LHCN-M2 (cell line): ENCODE results near the gene NPEPL1. TPM values are rescaled to one million over a fixed set of nuclear protein-coding genes. Genes with fewer than 3 reads are reported as not detected.
A peak's percentile ranks its signal among the peaks of the same experiment; 100 is the strongest.

ENCODE experiments used
- DNase-seq: peaks from one replicate; pipeline ENCODE4 v3.0.0-alpha.2; 2012; ENCODE audit warnings: low read depth
- total RNA-seq: library from RNA; depleted of rRNA; stranded (reverse); fragments of >200 nt; gene quantifications from 2 replicates; pipeline ENCODE4 v1.2.3, GENCODE V29; 2014

NPEPL1 gene
- total RNA-seq, 1 experiment from 2014 or later = 29.9 TPM

- no peak for DNase-seq
These were observed 34.6 kb upstream of the NPEPL1 start for GRCh38 chr20:58657986-58658385.

- no peak for DNase-seq
These were observed 33.8 kb upstream of the NPEPL1 start for GRCh38 chr20:58658760-58659159.

- DNase-seq = no peak
These were observed 32.8 kb upstream of the NPEPL1 start for GRCh38 chr20:58659841-58660240.

GRCh38 chr20:58660855-58661597 is 31.6 kb upstream of the NPEPL1 start:
- no peak for DNase-seq

- no peak for DNase-seq
These were observed 30.8 kb upstream of the NPEPL1 start for GRCh38 chr20:58661598-58662473.

- no peak for DNase-seq
These were observed 28.3 kb upstream of the NPEPL1 start for GRCh38 chr20:58664331-58664730.

- DNase-seq = peak; percentile 18
These were observed 27.7 kb upstream of the NPEPL1 start for GRCh38 chr20:58664883-58665282.

GRCh38 chr20:58665606-58666005 is 27.0 kb upstream of the NPEPL1 start:
- peak; percentile 58 for DNase-seq

GRCh38 chr20:58666702-58667101 is 25.9 kb upstream of the NPEPL1 start:
- no peak for DNase-seq

- DNase-seq = no peak
These were observed 24.6 kb upstream of the NPEPL1 start for GRCh38 chr20:58667975-58668374.

- DNase-seq = no peak
These were observed 23.7 kb upstream of the NPEPL1 start for GRCh38 chr20:58668901-58669286.

- DNase-seq = no peak
These were observed 23.2 kb upstream of the NPEPL1 start for GRCh38 chr20:58669287-58670006.

- DNase-seq = no peak
These were observed 22.5 kb upstream of the NPEPL1 start for GRCh38 chr20:58670102-58670501.

- no peak for DNase-seq
These were observed 21.9 kb upstream of the NPEPL1 start for GRCh38 chr20:58670659-58671058.

GRCh38 chr20:58673119-58673518 is 19.5 kb upstream of the NPEPL1 start:
- no peak for DNase-seq

- DNase-seq = no peak
These were observed 17.4 kb upstream of the NPEPL1 start for GRCh38 chr20:58675146-58675584.

GRCh38 chr20:58675641-58676040 is 17.0 kb upstream of the NPEPL1 start:
- DNase-seq = no peak

GRCh38 chr20:58676161-58676560 is 16.4 kb upstream of the NPEPL1 start:
- no peak for DNase-seq

GRCh38 chr20:58677079-58677604 is 15.5 kb upstream of the NPEPL1 start:
- no peak for DNase-seq

GRCh38 chr20:58677808-58678207 is 14.8 kb upstream of the NPEPL1 start:
- no peak for DNase-seq

GRCh38 chr20:58678806-58679205 is 13.8 kb upstream of the NPEPL1 start:
- DNase-seq = no peak
